ENCODE measurements around the gene ERBB4. TPM values are rescaled to one million over a fixed set of nuclear protein-coding genes. Genes with fewer than 3 reads are reported as not detected.

Gene ERBB4
- total RNA-seq, 1 experiment from 2014 or later, result 0.04 TPM

DNA sequence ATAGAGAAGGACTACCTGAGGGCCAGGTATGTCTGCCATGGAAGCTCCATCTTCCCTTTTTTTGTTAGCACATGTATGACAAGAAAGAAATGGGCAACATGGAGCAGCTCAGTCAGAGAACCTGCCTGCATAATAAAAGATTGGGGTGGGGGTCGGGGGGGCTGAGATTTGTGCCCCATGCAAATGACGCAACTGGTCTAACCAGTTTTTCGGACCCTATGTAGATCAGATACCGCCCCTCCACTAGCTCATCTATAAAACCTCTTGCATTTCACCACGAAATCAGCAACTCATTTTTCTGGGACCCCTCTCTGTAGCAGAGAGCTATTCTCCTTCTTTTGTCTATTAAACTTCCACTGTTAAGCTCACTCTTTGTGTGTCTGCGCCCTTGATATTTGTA is 657.2 kb downstream of the ERBB4 start:
- Histone ChIP-seq H3K14ac (ENCODE audit: insufficient read depth, low read length) (no peak overlapping the region), H2BK20ac (ENCODE audit: low read depth, low read length, poor library complexity, severe bottlenecking) (no peak overlapping the region), H2BK120ac (ENCODE audit: low read depth, low read length, poor library complexity, severe bottlenecking) (no peak overlapping the region), H4K91ac (ENCODE audit: insufficient read length, low read depth, low read length) (no peak overlapping the region), H3K9me3 (ENCODE audit: control insufficient read depth, low read depth, low read length) (no peaks in the 10 kb centered on the region), H3K79me1 (ENCODE audit: insufficient read depth, low read depth, low read length, poor library complexity, severe bottlenecking) (no peaks in the 10 kb centered on the region), H2BK5ac (ENCODE audit: insufficient read length, low read length) (no peak overlapping the region), H3K79me2 (ENCODE audit: insufficient read depth, low read length) (no peaks in the 10 kb centered on the region), H3K4me2 (ENCODE audit: insufficient read depth, insufficient read length, low read length) (no peak overlapping the region), H4K20me1 (ENCODE audit: control insufficient read depth, insufficient read depth, insufficient read length) (no peaks in the 10 kb centered on the region), H2AFZ (ENCODE audit: low read length) (no peak overlapping the region), H3K4me1 (ENCODE audit: insufficient read depth, low read length) (peaks cover 3% of the 10 kb centered on the region; the same call in 1 of the 2 replicates), H3K27me3 (ENCODE audit: insufficient read depth, low read length) (no peaks in the 10 kb centered on the region), H3K27ac (ENCODE audit: insufficient read length, low read depth, low read length) (no peak overlapping the region), H2BK12ac (ENCODE audit: insufficient read length, low read depth, low read length) (no peak overlapping the region), H3T11ph (ENCODE audit: low read length) (no peak overlapping the region), H2BK15ac (ENCODE audit: low read depth, low read length) (no peak overlapping the region), H3K23me2 (ENCODE audit: insufficient read length, low read depth, low read length, poor library complexity, severe bottlenecking) (no peaks in the 10 kb centered on the region), H2AK5ac (ENCODE audit: insufficient read length, low read length) (no peak overlapping the region), H3K18ac (ENCODE audit: insufficient read length, low read depth, low read length) (no peak overlapping the region), H4K5ac (ENCODE audit: insufficient read length, low read depth, low read length) (no peak overlapping the region), H3K23ac (ENCODE audit: insufficient read length, low read depth, low read length) (no peak overlapping the region), H3K4ac (ENCODE audit: low read depth, low read length) (no peak overlapping the region), H4K8ac (replicated peaks; ENCODE audit: insufficient read length, low read depth, low read length) (no peak overlapping the region), H3K9ac (ENCODE audit: extremely low read depth, insufficient read length, low read length) (no peak overlapping the region), H3K56ac (ENCODE audit: insufficient read length, low read depth, low read length) (no peak overlapping the region)
- TF ChIP-seq, protein P1, sequence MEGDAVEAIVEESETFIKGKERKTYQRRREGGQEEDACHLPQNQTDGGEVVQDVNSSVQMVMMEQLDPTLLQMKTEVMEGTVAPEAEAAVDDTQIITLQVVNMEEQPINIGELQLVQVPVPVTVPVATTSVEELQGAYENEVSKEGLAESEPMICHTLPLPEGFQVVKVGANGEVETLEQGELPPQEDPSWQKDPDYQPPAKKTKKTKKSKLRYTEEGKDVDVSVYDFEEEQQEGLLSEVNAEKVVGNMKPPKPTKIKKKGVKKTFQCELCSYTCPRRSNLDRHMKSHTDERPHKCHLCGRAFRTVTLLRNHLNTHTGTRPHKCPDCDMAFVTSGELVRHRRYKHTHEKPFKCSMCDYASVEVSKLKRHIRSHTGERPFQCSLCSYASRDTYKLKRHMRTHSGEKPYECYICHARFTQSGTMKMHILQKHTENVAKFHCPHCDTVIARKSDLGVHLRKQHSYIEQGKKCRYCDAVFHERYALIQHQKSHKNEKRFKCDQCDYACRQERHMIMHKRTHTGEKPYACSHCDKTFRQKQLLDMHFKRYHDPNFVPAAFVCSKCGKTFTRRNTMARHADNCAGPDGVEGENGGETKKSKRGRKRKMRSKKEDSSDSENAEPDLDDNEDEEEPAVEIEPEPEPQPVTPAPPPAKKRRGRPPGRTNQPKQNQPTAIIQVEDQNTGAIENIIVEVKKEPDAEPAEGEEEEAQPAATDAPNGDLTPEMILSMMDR (conservative IDR thresholded peaks at IDR 0.05), result no peak
- DNase-seq, result peak; percentile 45
- Mint-ChIP-seq H3K4me3 (no peak overlapping the region), H3K27ac (peak overlapping the region in 1 of 3 experiments; percentile 8; a peak in 2 of 7 replicates), H3K36me3 (ENCODE audit: insufficient read depth in 1 of 3, low read depth in 3 of 3) (no peaks in the 10 kb centered on the region), H3K4me1 (peaks cover 8 to 9% of the 10 kb centered on the region in 2 experiments), H3K9me3 (no peaks in the 10 kb centered on the region), H3K27me3 (ENCODE audit: low read depth) (no peaks in the 10 kb centered on the region)
- WGBS (ENCODE audit: extremely low coverage, insufficient read length, low lambda C conversion rate), result no CpG with 5 or more reads among the region's 6 CpGs

All from H9 (cell line).